ENCODE data around the gene ZNF177.
"Not testable (repeated sequence)": the region's sequence is repeated elsewhere in the genome, so short reads cannot be mapped to it uniquely, and the experiment has no call there.

Gene ZNF177

GRCh38 chr19:9362905-9363304 is at the start of gene ZNF177:
ZNF177 (plus strand) TSS chr19:9363013; CDS start chr19:9378312, 15,299 bp downstream.
- in situ Hi-C loops (cut with MboI; ENCODE audit: low sequenced_read_pairs): no loop called here

- in situ Hi-C loops (cut with MboI; ENCODE audit: low sequenced_read_pairs): no loop called here
Measured at GRCh38 chr19:9313756-9314155, 49.1 kb upstream of the ZNF177 start.

- in situ Hi-C loops (cut with MboI; ENCODE audit: low sequenced_read_pairs): no loop called here
Measured at GRCh38 chr19:9321338-9321737, 41.5 kb upstream of the ZNF177 start.

- in situ Hi-C loops (cut with MboI; ENCODE audit: low sequenced_read_pairs): not testable (repeated sequence)
Measured at GRCh38 chr19:9321756-9322155, 41.1 kb upstream of the ZNF177 start.

GRCh38 chr19:9322201-9322600 is 40.6 kb upstream of the ZNF177 start:
- in situ Hi-C loops (cut with MboI; ENCODE audit: low sequenced_read_pairs): not testable (repeated sequence)

GRCh38 chr19:9323557-9323918 is 39.3 kb upstream of the ZNF177 start:
- in situ Hi-C loops (cut with MboI; ENCODE audit: low sequenced_read_pairs): no loop called here

GRCh38 chr19:9323919-9324583 is 38.8 kb upstream of the ZNF177 start, which contains the start of gene ZNF559:
ZNF559 (plus strand) TSS chr19:9324179; CDS start chr19:9338550, 14,371 bp downstream.
- in situ Hi-C loops (cut with MboI; ENCODE audit: low sequenced_read_pairs): no loop called here

- in situ Hi-C loops (cut with MboI; ENCODE audit: low sequenced_read_pairs): no loop called here
Measured at GRCh38 chr19:9324584-9324962, 38.2 kb upstream of the ZNF177 start.

- in situ Hi-C loops (cut with MboI; ENCODE audit: low sequenced_read_pairs): no loop called here
Measured at GRCh38 chr19:9329999-9330398, 32.8 kb upstream of the ZNF177 start.

- in situ Hi-C loops (cut with MboI; ENCODE audit: low sequenced_read_pairs): no loop called here
Measured at GRCh38 chr19:9342610-9343304, 20.1 kb upstream of the ZNF177 start.

- in situ Hi-C loops (cut with MboI; ENCODE audit: low sequenced_read_pairs): no loop called here
Measured at GRCh38 chr19:9345005-9345404, 17.8 kb upstream of the ZNF177 start.

GRCh38 chr19:9348253-9348652 is 14.6 kb upstream of the ZNF177 start:
- in situ Hi-C loops (cut with MboI; ENCODE audit: low sequenced_read_pairs): no loop called here

GRCh38 chr19:9348671-9349070 is 14.1 kb upstream of the ZNF177 start:
- in situ Hi-C loops (cut with MboI; ENCODE audit: low sequenced_read_pairs): no loop called here

GRCh38 chr19:9352505-9352904 is 10.3 kb upstream of the ZNF177 start:
- in situ Hi-C loops (cut with MboI; ENCODE audit: low sequenced_read_pairs): no loop called here

- in situ Hi-C loops (cut with MboI; ENCODE audit: low sequenced_read_pairs): no loop called here
Measured at GRCh38 chr19:9353011-9353410, 9.8 kb upstream of the ZNF177 start.

GRCh38 chr19:9354651-9355050 is 8.2 kb upstream of the ZNF177 start:
- in situ Hi-C loops (cut with MboI; ENCODE audit: low sequenced_read_pairs): no loop called here

- in situ Hi-C loops (cut with MboI; ENCODE audit: low sequenced_read_pairs): no loop called here
Measured at GRCh38 chr19:9370738-9371619, 8.2 kb downstream of the ZNF177 start.

GRCh38 chr19:9381361-9381785 is 18.6 kb downstream of the ZNF177 start:
- in situ Hi-C loops (cut with MboI; ENCODE audit: low sequenced_read_pairs): no loop called here

GRCh38 chr19:9406798-9407352 is 44.1 kb downstream of the ZNF177 start:
- in situ Hi-C loops (cut with MboI; ENCODE audit: low sequenced_read_pairs): no loop called here

- in situ Hi-C loops (cut with MboI; ENCODE audit: low sequenced_read_pairs): no loop called here
Measured at GRCh38 chr19:9407827-9408226, 45.0 kb downstream of the ZNF177 start.

GRCh38 chr19:9413240-9413954 is 50.6 kb downstream of the ZNF177 start:
- in situ Hi-C loops (cut with MboI; ENCODE audit: low sequenced_read_pairs): no loop called here

Data from HL-60/S4 treated with retinoic acid at 250 ng/mL for 4 days and 3 days (cell line).